Inferior parietal cortex (tissue), 1 donor: Measurements from ENCODE around the gene IFIT3.
A peak's percentile ranks its signal among the peaks of the same experiment; 100 is the strongest.

ENCODE experiments used
- DNase-seq: peaks from one replicate; pipeline ENCODE4 v3.0.0-alpha.2; 2016; ENCODE audit errors: extremely low spot score

Gene IFIT3

GRCh38 chr10:89355394-89355931, 27.7 kb downstream of the IFIT3 start:
- DNase-seq = no peak

GRCh38 chr10:89357096-89357495, 29.3 kb downstream of the IFIT3 start:
- DNase-seq = no peak

GRCh38 chr10:89357975-89358374, 30.2 kb downstream of the IFIT3 start:
- DNase-seq = no peak

DNA sequence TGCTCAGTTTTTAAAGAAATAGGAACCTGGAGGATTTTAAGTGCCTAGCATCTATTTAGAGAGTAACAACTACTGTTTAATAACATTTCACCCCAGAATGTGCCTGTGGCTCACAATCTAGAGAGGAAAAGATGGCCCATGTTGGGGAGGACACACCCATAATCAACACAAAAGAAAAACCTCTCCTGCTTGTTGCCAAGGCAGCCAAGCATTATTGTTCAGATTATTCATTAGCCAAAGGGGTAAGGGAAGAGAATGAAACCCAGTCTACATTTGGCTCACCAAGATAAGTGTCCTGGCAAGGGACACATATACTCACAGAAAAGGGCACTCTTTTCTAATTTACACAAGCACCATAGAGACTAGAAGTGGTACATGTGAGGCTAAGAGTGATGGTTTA, 32.4 kb downstream of the IFIT3 start:
- no peak for DNase-seq

- no peak for DNase-seq
Measured at GRCh38 chr10:89362929-89363328, 35.1 kb downstream of the IFIT3 start.

DNA sequence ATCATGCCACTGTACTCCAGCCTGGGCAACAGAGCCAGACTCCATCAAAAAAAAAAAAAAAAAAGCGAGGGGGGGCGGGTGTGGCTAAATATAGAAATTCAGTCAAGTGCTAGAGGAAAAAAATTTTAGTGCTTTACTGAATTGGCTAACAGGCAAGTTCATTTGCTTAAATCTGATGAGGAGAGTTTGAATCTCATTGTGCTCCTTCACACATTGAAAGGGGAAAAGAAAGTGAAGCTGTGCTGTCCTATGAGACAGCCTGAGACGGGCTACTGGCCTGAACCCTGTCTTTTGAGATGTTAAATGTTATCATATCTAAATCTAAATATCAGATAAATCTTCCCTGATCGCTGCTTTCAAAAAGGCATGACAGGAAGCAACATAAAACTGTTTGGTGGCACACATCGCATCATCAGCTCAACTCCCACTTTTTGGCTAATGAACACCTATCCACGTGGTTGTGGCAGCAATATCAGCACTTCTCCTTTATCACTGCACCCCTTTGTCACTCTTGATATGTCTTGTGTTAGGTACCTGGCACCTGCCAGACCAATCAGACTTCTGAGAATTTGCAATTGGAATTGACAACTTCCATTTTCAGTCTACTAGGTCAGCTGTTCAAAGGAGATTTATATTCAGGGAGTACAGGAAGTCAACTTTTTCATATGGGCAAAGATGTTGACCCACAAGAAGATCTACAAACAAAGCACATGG, 36.1 kb downstream of the IFIT3 start:
- DNase-seq = no peak

- no peak for DNase-seq
Measured at GRCh38 chr10:89364531-89364930, 36.7 kb downstream of the IFIT3 start.

- DNase-seq = no peak
Measured at GRCh38 chr10:89367529-89367928, 39.7 kb downstream of the IFIT3 start.

DNA sequence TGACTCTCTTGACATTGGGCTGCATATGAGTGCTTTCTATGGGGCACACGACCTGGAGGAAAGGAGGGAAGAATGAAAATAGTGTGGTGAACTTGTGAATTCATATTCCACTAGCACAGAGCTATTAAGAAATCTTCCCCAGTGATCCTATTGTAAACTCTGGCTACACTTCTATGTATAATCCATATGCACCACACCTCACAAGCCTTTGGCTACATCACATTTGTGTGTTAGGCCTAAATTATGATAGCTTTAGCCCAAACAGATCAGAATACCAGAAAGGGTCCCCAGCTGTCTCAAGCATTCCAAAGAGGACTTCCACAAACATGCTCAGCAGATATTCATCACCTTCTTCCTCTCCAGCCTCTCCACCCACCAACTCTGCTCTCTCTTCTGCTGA, 40.3 kb downstream of the IFIT3 start:
- DNase-seq = no peak

DNA sequence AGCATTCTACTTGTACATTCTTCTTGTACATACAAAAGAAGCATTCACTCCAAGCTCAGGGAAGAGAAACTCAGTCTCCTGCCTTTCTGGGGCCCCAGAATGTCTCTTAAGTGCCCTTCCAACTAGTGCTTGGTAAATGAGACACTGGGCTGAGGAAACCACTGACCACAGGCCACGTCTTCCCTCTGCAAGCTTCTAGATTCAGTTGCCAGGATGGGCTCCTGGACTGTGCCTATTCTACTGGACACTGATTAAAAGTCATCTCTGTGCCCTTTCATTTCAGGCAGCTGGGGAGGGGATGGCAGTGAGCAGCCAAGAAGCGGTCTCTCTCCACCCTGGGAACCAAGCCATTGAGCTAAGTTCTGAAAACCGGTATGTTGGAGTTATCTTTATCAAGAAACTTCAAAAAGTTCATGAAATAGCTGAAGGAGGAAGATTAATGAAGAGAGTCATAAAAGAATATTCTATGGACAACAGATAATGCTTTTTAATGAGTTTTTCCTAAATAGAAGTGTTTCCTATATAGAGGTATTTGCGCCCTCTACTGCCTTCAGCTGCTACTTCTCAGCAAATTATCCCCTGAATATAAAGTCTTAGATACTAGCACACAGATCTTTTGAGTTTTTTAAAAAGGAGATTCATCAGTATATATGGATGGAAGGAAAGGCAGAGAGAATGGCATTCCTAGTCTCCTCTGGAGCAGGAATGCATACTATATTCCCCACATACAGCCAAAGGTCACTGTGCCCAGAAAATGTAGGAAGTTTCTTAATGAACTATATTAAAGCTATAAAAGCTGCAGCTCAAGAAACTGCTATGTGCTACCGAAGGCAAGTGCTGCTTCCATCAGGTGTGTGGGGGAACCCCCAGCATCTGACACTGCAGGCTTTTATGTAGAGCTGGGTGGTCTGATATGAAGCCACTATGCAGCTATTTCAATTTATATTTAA, 41.6 kb downstream of the IFIT3 start:
- no peak for DNase-seq

DNA sequence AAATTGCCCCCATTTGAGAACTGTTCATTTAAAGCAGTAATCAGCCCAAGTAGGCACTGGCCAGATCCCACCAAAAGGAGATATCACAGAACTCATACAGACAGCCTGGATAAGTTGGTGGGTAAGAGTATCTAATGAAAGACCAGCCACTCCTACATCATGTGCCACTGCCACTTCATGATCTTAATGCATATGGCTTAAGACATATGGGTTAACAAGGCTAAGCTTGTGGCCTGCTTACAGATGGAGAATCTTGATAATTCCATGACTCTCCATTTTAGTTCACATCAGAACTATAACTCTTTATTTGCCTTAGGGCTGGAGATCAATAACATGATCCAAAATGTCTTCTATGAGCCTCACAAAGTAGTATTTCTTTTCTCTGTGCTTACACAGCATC, 43.3 kb downstream of the IFIT3 start:
- no peak for DNase-seq

GRCh38 chr10:89371987-89372386, 44.2 kb downstream of the IFIT3 start:
- DNase-seq = no peak

DNA sequence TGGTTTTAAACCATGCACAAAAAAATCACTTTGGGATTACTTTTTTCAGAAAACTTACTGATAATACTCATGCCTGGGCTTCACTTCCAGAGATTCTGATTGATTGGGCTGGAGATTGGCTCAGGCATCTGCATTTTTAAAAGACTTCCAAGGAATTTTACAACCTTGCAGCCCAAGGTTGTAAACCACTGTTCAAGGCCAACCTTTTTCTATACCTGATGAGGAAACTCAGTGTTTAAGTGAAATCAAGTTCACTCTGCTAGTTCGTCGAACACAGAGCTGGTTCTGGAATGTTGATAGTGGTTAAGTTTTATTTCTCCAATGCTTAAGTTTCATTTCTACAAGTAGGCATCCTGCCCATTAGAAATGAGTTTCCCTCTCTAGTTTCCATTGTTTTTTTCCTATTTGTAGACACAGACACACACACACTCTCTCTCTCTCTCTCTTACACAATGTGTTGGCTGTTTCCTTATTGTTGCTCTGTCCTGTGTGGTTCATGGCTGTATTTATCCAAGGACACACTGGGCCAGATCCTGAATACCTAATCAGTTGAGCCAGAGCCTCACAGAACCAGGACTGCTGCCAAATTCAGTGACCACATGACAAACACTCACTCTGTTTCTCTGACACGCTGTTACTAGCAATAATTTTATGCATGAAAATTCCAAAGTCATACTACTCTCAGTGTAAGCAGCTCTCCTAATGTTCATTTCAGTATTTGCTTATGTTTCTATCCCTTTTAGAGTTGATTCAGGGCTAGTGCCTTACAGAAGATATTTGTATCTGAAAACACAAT, 46.3 kb downstream of the IFIT3 start:
- DNase-seq = peak; percentile 96

DNA sequence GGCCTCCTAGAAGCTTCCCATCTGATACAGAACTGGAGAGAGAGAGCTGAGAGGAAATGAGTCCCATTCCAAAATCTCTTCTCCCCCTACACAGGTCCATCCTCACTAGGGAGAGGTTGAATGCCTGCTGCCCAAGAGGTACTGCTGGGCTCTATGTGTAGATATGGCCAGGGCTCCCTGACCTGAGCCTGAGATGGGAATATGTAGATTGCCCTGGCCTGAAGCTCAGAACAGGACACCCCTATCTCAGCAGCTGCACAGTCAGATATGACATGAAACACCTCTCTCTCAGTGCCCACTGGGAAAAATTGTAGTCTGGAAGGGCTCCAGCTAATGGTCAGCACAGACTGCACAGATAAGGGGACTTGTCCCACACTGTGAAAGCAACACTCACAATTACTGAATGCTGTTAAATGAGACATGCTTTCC, 46.9 kb downstream of the IFIT3 start:
- DNase-seq = peak; percentile 49

DNA sequence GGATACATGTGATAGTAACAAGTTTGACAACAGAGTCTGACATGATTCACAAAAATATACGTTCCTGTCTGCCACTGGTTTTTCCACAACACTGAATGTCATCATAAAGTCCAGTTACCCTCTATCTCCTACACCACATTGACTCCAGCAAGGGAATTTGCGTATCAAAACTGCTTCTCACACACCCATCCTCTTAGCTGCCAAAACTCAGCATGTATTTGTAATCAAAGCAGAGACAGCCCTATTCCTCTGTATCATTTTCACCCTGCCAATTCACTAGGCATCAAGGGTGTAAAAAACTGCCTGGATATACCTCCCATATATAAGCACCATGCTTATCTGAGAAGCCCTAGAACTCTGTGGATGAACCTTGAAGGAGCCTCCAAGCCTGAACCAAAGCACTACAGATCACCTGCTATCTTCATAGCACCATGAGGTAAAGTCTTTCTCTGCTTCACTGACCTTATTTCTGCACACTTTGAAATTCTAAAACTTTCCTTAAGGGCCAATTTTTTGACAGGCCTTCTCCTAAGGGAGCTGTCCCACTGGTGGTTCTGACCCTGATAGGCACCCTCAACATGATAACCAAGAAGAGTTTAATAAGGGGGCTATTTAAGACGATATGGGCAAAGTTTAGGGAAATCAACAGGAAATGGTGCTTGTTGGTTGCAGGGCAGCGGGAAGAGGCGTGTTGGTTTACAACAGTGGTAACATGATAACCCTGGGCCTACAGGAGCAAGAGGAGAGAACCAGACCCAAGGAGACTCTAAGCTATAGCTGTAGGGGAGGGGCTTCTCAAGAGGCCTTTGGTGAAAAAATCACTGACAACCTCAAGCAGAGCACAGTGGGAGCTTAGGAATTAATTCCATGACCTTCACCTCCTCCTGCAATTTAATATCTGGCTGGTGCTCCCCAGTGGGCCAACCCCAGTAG, 50.2 kb downstream of the IFIT3 start, which contains the start of gene IFIT1B:
TSS of gene IFIT1B (plus strand) at position 352 of the 933 bp plus-strand sequence. CDS start at position 432, 80 bp downstream.
- no peak for DNase-seq

GRCh38 chr10:89379103-89379502, 51.3 kb downstream of the IFIT3 start:
- DNase-seq = no peak

DNA sequence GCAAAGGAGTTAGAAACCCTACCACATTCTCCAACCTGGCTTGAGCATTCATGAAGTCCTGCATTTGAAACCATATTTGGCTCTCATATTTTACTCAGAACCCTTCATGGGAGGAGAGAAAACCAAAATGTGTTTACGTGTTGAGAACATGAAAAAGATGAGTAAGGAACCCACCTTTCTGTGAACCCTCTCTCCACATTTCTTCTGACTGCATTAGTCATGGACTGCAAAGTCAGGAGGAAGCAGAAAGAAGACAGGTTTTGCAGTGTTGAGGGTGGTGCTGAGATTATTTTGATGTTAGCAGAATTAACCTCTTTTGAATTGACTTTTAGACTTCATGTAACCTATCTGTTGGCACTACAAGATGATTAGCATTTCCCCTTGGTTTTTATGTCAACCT, 55.0 kb downstream of the IFIT3 start:
- no peak for DNase-seq

GRCh38 chr10:89384474-89385340, 56.9 kb downstream of the IFIT3 start:
- no peak for DNase-seq

GRCh38 chr10:89388806-89389205, 61.0 kb downstream of the IFIT3 start:
- no peak for DNase-seq

- DNase-seq = peak; percentile 78
Measured at GRCh38 chr10:89389254-89389653, 61.5 kb downstream of the IFIT3 start.
